ENCODE data around the gene ANXA10. TPM values are rescaled to one million over a fixed set of nuclear protein-coding genes. Genes with fewer than 3 reads are reported as not detected.

Gene ANXA10
- total and polyA plus RNA-seq, 2 of the 4 experiments (the other 2 are of a cell fraction), result 0.44 to 0.72 TPM

- intact Hi-C loops (cut with micrococcal nuclease), result no loop called here
- H4K8ac ChIP-seq (ENCODE audit: low read depth in 2 of 2, low read length in 2 of 2), result no peak overlapping the region
- H3K27me3 ChIP-seq (ENCODE audit: control insufficient read depth, insufficient read depth, low read length), result no peaks in the 10 kb centered on the region
- WGBS, 2 experiments (ENCODE audit: extremely low coverage in 2 of 2, insufficient read length in 1 of 2), result no CpG with 5 or more reads among the region's 1 CpG
- H3K4me1 ChIP-seq (ENCODE audit: control insufficient read depth, insufficient read depth, low read length), result 0 out of 2 replicates have a peak, but pooled peaks cover 4% of the 10 kb centered on the region
- dilution Hi-C loops (cut with HindIII; ENCODE audit: low sequenced_read_pairs, unreplicated experiment), result no loop called here
- ChIA-PET CTCF (interaction anchor here (0.5 kb wide), 1 partner anchor 455 kb away, joined by 3 read pairs; no protein-coding TSS in a partner anchor), POLR2A (ENCODE audit: unreplicated experiment) (no interaction called here)
- no peak overlapping the region for H3K4me2 ChIP-seq (ENCODE audit: low read depth, low read length)
- H2AFZ ChIP-seq (replicated peaks; ENCODE audit: low read length, poor library complexity), result no peak overlapping the region
- H2BK5ac ChIP-seq (ENCODE audit: low read depth, low read length, poor library complexity, severe bottlenecking), result no peak overlapping the region
- no peak overlapping the region for H3K4ac ChIP-seq (ENCODE audit: low read depth, low read length)
- no peak overlapping the region for H3K4me3 ChIP-seq (ENCODE audit: insufficient read depth, low read depth, low read length)
- no peaks in the 10 kb centered on the region for H3K9me3 ChIP-seq (ENCODE audit: control insufficient read depth, insufficient read depth, low read length)
- no peak overlapping the region for H3K18ac ChIP-seq (ENCODE audit: low read depth, low read length)
- H2BK20ac ChIP-seq (ENCODE audit: low read depth, low read length), result no peak overlapping the region
- no TSS peak for BruUV-seq (replicated peaks)
- no peak overlapping the region for H2BK120ac ChIP-seq (ENCODE audit: low read depth, low read length)
- no peak overlapping the region for H4K91ac ChIP-seq (ENCODE audit: insufficient read depth, low read depth, low read length)
- H4K20me1 ChIP-seq (ENCODE audit: insufficient read depth, low read length), result no peaks in the 10 kb centered on the region
- H3K9ac ChIP-seq (ENCODE audit: low read depth, low read length), result no peak overlapping the region
- DNase-seq, result no peak
- no peak overlapping the region for H3K14ac ChIP-seq (replicated peaks; ENCODE audit: low read depth, low read length)
- no peaks in the 10 kb centered on the region for H3K36me3 ChIP-seq (ENCODE audit: control insufficient read depth, insufficient read depth, low read length)
- no peak overlapping the region for H2AK5ac ChIP-seq (ENCODE audit: low read depth, low read length)
- no peaks in the 10 kb centered on the region for H3K79me1 ChIP-seq (ENCODE audit: low read depth in 1 of 2, low read length in 2 of 2)
- H2BK15ac ChIP-seq (ENCODE audit: low read depth, low read length), result no peak overlapping the region
- no peak overlapping the region for H3K23ac ChIP-seq (ENCODE audit: low read depth, low read length)
- H3K9me1 ChIP-seq (ENCODE audit: insufficient read depth, low read length), result no peaks in the 10 kb centered on the region
- TF ChIP-seq RFX5 (IDR thresholded peaks at IDR 0.05; ENCODE audit: low read depth, low read length) (no peak), NFE2L2 (IDR thresholded peaks at IDR 0.05; ENCODE audit: low read depth, low read length) (no peak), CEBPB (IDR thresholded peaks at IDR 0.05; ENCODE audit: low read depth, low read length) (no peak), MAFK (IDR thresholded peaks at IDR 0.05; ENCODE audit: low read depth, low read length) (no peak), BHLHE40 (IDR thresholded peaks at IDR 0.05; ENCODE audit: low read depth, low read length) (no peak), CTCF (conservative IDR thresholded peaks at IDR 0.05; ENCODE audit: low read depth, low read length) (no peak), FOS (IDR thresholded peaks at IDR 0.05; ENCODE audit: low read depth, low read length) (no peak), RCOR1 (IDR thresholded peaks at IDR 0.05; ENCODE audit: insufficient replicate concordance, low read length) (no peak), USF2 (IDR thresholded peaks at IDR 0.05; ENCODE audit: low read depth, low read length) (no peak), POLR2A (IDR thresholded peaks at IDR 0.05; ENCODE audit: low read depth, low read length) (no peak), CHD1 (IDR thresholded peaks at IDR 0.05; ENCODE audit: low read depth, low read length) (no peak), SMC3 (IDR thresholded peaks at IDR 0.05; ENCODE audit: low read depth, low read length) (no peak), MXI1 (IDR thresholded peaks at IDR 0.05; ENCODE audit: borderline replicate concordance, low read depth, low read length) (no peak)
- no peak overlapping the region for H2AK9ac ChIP-seq (replicated peaks; ENCODE audit: low read depth, low read length, poor library complexity)
- H3K56ac ChIP-seq (ENCODE audit: extremely low read depth, insufficient read depth, low read length), result no peak overlapping the region
- no peak overlapping the region for H4K5ac ChIP-seq (ENCODE audit: low read depth, low read length)
- no peak for ATAC-seq (ENCODE audit: low read depth)
- in situ Hi-C loops (cut with MboI; ENCODE audit: low sequenced_read_pairs), result no loop called here
- H3K27ac ChIP-seq (ENCODE audit: insufficient read depth, low read length), result no peak overlapping the region
Measured at GRCh38 chr4:168096407-168096784, 4.1 kb downstream of the ANXA10 start.
